HL-60 (cell line): ENCODE data around the gene PPCDC.
A peak's percentile ranks its signal among the peaks of the same experiment; 100 is the strongest.

Experiments
- DNase-seq, 2 experiments: peaks; one replicate each; pipeline ENCODE4 v3.0.0-alpha.2; 2010 to 2020; ENCODE audit warnings: low read depth in 1 of 2, low spot score in 1 of 2
- H3K27ac ChIP-seq: fragments of 250-450 bp; sonication (Bioruptor Pico); replicated peaks from 2 replicates; pipeline ENCODE4 v1.5.1; 2020; ENCODE audit warnings: mild to moderate bottlenecking, moderate library complexity
- H3K27me3 ChIP-seq: fragments of 250-450 bp; sonication (Bioruptor Pico); 2 replicates; pipeline ENCODE4 v1.5.1; 2021; ENCODE audit warnings: mild to moderate bottlenecking, moderate library complexity; ENCODE audit not compliant: insufficient read depth, poor library complexity, severe bottlenecking
- H3K4me3 ChIP-seq: replicated peaks from 2 replicates; pipeline ENCODE4 v1.5.1; 2011; ENCODE audit warnings: mild to moderate bottlenecking, control low read depth, low read length; ENCODE audit not compliant: insufficient read depth
- GABPA ChIP-seq: IDR thresholded peaks from 2 replicates; pipeline ENCODE4 v1.6.1; 2012; ENCODE audit warnings: low read depth
- POLR2AphosphoS5 ChIP-seq: IDR thresholded peaks from 2 replicates; pipeline ENCODE4 v1.6.1; 2012; ENCODE audit warnings: low read depth
- SPI1 ChIP-seq: IDR thresholded peaks from 2 replicates; pipeline ENCODE4 v1.6.1; 2012; ENCODE audit warnings: low read depth, mild to moderate bottlenecking, borderline replicate concordance
- TF ChIP-seq, protein P1 (sequence below): IDR thresholded peaks from 2 replicates; pipeline ENCODE4 v1.6.1; 2012; ENCODE audit warnings: low read depth; ENCODE audit not compliant: insufficient replicate concordance
- TF ChIP-seq, protein P2 (sequence below): IDR thresholded peaks from one replicate; pipeline ENCODE4 v1.5.1; 2011; ENCODE audit warnings: low read length, control low read depth, inconsistent platforms; ENCODE audit not compliant: insufficient read depth

The PPCDC gene

DNA sequence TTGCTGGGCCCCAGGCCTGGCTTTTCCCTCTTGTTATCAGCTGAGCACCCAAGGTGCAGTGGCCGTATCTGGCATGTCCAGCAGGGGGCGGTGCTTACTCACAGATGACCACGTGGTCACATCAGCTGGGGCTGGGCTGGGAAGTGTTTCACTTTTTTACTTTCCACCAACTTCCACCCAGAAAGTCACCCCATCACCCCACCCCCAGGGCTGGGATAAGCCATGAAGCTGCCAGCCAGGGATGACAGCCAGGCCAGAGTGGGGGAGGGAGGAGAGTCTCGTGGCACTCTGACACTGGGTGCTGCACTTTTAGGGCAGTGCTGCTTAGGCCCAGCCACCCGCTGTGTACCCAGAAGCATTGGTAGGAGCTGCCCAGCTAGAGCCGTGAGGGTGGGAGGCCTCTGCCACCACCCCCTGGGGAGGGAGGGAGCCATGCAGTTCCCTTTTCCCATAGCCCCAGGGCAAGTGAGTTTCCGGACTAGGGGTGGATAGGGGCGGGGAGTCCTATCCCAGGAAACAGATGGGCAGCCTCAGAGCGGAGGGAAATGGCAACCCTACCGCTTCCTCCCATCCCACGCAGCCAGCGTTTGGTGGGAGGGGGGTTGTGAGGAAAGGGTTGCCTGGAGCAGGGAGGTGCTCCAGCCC lies 6.1 kb downstream of the PPCDC start:
- peak; percentile 89 to 93 for DNase-seq
- Histone ChIP-seq H3K27me3 (no peaks in the 10 kb centered on the region), H3K27ac (peak overlapping the region; percentile 47), H3K4me3 (no peak overlapping the region)
- TF ChIP-seq, protein P1, sequence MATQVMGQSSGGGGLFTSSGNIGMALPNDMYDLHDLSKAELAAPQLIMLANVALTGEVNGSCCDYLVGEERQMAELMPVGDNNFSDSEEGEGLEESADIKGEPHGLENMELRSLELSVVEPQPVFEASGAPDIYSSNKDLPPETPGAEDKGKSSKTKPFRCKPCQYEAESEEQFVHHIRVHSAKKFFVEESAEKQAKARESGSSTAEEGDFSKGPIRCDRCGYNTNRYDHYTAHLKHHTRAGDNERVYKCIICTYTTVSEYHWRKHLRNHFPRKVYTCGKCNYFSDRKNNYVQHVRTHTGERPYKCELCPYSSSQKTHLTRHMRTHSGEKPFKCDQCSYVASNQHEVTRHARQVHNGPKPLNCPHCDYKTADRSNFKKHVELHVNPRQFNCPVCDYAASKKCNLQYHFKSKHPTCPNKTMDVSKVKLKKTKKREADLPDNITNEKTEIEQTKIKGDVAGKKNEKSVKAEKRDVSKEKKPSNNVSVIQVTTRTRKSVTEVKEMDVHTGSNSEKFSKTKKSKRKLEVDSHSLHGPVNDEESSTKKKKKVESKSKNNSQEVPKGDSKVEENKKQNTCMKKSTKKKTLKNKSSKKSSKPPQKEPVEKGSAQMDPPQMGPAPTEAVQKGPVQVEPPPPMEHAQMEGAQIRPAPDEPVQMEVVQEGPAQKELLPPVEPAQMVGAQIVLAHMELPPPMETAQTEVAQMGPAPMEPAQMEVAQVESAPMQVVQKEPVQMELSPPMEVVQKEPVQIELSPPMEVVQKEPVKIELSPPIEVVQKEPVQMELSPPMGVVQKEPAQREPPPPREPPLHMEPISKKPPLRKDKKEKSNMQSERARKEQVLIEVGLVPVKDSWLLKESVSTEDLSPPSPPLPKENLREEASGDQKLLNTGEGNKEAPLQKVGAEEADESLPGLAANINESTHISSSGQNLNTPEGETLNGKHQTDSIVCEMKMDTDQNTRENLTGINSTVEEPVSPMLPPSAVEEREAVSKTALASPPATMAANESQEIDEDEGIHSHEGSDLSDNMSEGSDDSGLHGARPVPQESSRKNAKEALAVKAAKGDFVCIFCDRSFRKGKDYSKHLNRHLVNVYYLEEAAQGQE, result peak; percentile 37
- TF ChIP-seq POLR2AphosphoS5, result peak; percentile 95
- peak; percentile 96 for TF ChIP-seq SPI1
- TF ChIP-seq, protein P2, sequence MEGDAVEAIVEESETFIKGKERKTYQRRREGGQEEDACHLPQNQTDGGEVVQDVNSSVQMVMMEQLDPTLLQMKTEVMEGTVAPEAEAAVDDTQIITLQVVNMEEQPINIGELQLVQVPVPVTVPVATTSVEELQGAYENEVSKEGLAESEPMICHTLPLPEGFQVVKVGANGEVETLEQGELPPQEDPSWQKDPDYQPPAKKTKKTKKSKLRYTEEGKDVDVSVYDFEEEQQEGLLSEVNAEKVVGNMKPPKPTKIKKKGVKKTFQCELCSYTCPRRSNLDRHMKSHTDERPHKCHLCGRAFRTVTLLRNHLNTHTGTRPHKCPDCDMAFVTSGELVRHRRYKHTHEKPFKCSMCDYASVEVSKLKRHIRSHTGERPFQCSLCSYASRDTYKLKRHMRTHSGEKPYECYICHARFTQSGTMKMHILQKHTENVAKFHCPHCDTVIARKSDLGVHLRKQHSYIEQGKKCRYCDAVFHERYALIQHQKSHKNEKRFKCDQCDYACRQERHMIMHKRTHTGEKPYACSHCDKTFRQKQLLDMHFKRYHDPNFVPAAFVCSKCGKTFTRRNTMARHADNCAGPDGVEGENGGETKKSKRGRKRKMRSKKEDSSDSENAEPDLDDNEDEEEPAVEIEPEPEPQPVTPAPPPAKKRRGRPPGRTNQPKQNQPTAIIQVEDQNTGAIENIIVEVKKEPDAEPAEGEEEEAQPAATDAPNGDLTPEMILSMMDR, result peak; percentile 85
- TF ChIP-seq GABPA, result peak; percentile 46

DNA sequence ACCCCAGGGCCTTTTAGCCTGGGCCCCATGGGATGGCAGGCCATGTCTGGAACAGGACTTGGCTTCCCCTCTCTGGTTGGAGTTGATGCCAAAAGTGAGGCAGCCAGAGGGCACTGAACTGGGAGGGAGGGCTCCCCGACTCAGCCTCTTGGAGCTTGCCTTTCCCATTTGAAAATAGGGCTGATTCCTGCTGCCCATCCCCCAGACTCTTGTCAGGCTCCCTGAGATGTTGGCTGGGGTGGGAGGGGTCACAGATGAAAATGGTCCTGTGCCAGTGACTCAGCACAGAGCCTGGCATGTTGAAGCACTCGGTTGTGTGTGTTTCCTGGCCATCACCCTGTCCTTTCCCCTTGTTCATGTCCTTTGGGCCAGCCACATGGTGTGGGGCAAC lies 6.6 kb downstream of the PPCDC start:
- Histone ChIP-seq H3K27me3 (no peaks in the 10 kb centered on the region), H3K27ac (peak overlapping the region; percentile 47), H3K4me3 (no peak overlapping the region)
- TF ChIP-seq, protein P1, result no peak
- TF ChIP-seq GABPA (no peak), SPI1 (no peak), POLR2AphosphoS5 (no peak)
- TF ChIP-seq, protein P2, result no peak
- DNase-seq, result no peak

DNA sequence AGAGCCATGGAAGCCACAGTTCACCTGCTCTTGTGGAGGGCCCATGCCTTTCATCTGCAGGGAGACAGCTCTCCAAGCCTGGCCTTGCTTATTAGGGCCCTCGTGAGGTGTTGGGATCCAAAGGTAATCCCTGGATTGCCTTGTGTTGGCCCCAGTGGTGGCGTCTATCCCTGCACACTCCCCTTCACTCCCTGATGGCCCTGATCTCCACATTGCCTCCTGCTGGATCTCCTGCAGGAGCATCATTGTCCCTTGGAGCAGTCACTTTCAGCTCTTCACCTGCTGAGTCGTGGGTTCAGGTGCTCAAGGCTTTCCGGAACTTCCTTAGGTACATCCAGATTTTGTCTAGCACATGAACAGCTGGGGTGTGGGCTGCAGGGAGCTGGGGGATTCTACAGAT lies 7.0 kb downstream of the PPCDC start:
- no peak for DNase-seq
- no peak overlapping the region; the same call in 1 of the 2 replicates for H3K27ac ChIP-seq
- no peak overlapping the region for H3K4me3 ChIP-seq
- TF ChIP-seq GABPA (no peak), POLR2AphosphoS5 (no peak), SPI1 (no peak)
- TF ChIP-seq, protein P1, result no peak
- TF ChIP-seq, protein P2, result no peak
- no peaks in the 10 kb centered on the region for H3K27me3 ChIP-seq
